Skin of body (tissue), 2 donors: Measurements from ENCODE around the gene QRICH1. TPM values are rescaled to one million over a fixed set of nuclear protein-coding genes. Genes with fewer than 3 reads are reported as not detected.
"Not testable (repeated sequence)": the region's sequence is repeated elsewhere in the genome, so short reads cannot be mapped to it uniquely, and the experiment has no call there.

Source experiments
- DNase-seq: peaks from one replicate; lab custom pipeline; 2025; lab: John Stamatoyannopoulos, UW
- total RNA-seq: library from RNA; depleted of rRNA; stranded (reverse); fragments of >200 nt; gene quantifications from one replicate; pipeline ENCODE4 v1.2.3, GENCODE V29; 2014

Gene QRICH1
- total RNA-seq, 1 donor from 2014 or later, result 66.2 TPM

GRCh38 chr3:49017229-49017970 lies 76.5 kb downstream of the QRICH1 start:
- no peak for DNase-seq

DNA sequence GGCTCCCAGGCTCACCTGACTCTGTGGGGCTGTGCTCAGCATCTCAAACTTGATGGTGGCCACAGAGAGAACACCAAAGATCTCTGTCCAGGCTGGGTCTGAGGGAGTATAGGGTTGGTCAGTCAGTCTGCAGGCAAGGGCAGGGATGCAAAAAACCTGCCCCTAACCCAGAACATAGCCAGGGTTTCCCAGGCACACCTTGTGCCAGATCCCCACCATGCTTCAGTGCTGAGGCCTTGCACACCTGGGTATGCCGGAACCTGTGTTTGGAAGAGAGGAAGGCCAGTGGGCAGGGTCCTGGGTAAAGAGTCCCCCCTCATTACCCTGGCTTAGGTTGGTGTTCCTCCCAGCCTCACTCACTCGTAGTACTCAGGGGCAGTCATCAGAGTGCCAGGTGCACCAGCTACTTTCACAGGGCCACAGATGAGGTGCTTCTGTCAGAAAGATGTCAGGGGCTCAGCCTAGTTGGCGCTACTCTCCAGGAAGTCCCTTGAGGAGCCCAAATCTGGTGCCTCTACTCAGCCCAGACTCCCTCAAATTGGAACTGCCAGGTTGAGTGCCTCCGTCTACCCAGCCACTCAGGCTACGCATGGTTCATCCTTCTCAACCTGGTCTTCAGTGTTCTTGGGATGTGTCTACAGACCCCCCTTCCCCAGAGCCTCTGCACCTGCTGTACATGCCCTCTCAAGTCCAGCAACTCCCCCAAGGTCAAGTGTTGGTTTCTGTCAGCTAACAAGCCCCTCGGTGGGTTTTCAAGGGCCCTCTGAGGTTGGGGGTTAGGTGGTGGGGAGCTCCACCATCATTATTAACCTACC lies 77.2 kb downstream of the QRICH1 start:
- no peak for DNase-seq

- no peak for DNase-seq
These were observed 78.1 kb downstream of the QRICH1 start for GRCh38 chr3:49015765-49016164.

DNA sequence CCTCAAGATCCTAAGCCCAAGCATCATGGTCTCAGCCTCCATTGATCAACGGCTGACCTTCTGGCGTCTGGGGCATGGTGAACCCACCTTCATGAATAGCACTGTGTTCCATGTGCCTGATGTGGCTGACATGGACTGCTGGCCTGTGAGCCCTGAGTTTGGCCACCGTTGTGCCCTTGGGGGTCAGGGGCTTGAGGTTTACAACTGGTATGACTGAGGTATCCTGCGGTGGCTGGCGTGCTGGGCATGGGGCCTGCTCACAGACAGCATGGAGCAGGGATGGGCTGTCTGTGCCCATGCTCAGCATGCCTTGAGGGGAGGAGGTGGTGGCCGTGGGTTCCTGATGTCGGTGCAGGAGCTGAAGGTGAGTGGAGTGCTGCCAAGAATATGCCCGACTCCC lies 78.8 kb downstream of the QRICH1 start:
- no peak for DNase-seq

- no peak for DNase-seq
These were observed 79.9 kb downstream of the QRICH1 start for GRCh38 chr3:49013738-49014660.

- DNase-seq, result no peak
These were observed 80.6 kb downstream of the QRICH1 start for GRCh38 chr3:49013113-49013737.

DNA sequence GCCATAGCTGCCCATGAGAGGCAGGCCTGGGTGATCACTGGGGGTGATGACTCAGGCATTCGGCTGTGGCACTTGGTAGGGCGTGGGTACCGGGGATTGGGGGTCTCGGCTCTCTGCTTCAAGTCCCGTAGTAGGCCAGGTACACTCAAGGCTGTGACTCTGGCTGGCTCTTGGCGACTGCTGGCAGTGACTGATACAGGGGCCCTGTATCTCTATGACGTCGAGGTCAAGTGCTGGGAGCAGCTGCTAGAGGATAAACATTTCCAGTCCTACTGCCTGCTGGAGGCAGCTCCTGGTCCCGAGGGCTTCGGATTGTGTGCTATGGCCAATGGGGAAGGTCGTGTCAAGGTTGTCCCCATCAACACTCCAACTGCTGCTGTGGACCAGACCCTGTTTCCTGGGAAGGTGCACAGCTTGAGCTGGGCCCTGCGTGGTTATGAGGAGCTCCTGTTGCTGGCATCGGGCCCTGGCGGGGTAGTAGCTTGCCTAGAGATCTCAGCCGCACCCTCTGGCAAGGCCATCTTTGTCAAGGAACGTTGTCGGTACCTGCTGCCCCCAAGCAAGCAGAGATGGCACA lies 81.3 kb downstream of the QRICH1 start:
- DNase-seq, result no peak

DNA sequence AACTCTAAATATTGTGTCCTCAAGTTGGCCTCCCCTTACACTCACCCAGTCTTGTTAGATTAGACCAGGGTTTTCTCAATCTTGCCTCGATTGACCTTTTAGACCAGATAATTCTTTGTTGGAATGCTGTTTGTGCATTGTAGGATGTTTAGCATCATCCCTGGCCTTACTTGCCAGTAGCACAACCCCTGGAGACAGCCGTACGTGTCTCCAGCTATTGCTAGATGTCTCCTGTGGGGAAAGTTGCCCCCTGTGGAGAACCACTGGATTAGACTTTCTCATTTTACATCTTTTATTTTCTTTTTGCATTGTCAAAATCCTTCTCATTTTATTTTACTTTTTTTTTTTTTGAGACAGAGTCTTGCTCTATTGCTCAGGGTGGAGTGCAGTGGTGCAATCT lies 84.5 kb downstream of the QRICH1 start:
- DNase-seq, result no peak

- DNase-seq, result not testable (repeated sequence)
These were observed 85.2 kb downstream of the QRICH1 start for GRCh38 chr3:49008627-49009026.

DNA sequence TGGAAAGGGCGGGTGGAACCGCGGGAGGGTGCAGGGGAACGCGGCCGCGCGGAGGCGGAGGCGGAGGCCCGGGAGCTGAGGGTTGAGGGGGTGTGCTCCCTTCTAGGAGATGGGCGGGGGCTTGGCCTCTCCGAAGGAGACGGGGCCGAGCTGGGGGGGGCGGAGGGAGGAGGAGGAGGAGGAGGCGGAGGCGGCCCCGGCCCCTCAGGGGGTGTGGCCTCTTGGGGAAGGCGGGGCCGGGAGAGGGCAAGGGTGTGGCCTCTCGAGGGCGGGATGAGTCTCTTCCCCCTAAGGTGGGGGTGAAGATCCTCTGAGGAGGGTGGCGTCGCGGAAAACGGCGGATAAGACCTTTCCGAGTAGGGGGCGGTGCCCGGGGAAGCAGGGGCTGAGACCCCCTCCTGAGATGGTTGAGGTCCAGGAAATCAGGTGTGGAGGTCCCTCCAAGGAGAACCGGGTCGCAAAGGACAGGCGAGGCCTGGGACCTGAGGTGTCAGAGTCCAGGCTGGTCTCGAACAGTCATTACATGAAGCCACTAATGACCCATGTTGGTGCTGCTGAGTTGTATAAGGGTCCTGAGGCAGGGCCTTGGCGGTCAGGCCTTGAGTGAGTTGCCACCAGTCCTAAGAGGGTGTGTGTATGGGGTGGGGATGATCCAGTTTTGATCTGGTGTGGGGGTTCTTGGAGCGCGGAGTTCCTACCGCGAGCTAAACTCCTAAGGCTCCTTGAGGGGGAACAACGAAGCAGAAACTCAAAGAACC lies 85.9 kb downstream of the QRICH1 start:
- peak; percentile 81 for DNase-seq

GRCh38 chr3:49007068-49007770 lies 86.7 kb downstream of the QRICH1 start, which contains the start of gene WDR6:
Gene WDR6 (plus strand): TSS chr3:49007391. CDS start chr3:49007432, 41 bp downstream.
- peak; percentile 90 for DNase-seq

- peak; percentile 33 for DNase-seq
These were observed 87.3 kb downstream of the QRICH1 start for GRCh38 chr3:49006408-49007067.

- no peak for DNase-seq
These were observed 87.9 kb downstream of the QRICH1 start for GRCh38 chr3:49005998-49006397.

GRCh38 chr3:49005303-49005680 lies 88.6 kb downstream of the QRICH1 start:
- no peak for DNase-seq

DNA sequence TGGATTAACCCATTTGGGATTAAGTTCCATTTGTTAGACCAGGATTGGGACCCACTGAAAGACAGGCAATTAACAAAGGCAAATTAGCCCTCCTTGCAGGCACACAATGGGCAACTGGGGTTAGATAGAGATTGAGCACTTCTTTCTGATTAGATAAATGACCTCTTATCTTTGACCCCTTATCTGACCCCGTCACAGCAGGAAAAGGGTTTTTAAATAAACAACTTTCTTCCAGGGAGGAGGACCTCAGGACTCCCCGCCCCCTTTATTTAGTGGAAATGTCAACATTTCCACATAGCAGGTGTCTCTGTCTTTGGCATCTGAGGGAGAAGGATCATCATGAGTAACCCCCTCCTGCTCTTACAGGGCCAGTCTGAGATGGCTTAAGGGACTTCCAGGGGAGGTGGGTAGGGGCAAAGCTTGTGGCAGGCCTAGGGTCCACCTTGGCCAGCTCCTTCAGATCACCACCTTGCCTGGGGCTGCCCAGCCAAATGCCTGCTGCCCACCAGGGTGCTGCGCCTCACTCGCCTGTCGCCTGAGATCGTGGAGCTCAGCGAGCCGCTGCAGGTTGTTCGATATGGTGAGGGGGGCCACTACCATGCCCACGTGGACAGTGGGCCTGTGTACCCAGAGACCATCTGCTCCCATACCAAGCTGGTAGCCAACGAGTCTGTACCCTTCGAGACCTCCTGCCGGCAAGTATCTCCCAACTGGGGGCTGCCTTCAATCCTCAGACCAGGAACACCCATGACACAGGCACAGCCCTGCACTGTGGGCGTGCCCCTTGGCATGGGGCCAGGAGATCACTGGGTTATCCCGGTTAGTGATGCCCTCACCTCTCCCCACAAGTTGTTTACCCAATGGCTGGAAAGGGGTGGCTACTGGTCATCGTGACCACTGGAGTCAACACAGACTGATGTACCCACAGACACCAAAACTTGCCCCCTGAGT lies 89.2 kb downstream of the QRICH1 start:
- DNase-seq, result no peak

DNA sequence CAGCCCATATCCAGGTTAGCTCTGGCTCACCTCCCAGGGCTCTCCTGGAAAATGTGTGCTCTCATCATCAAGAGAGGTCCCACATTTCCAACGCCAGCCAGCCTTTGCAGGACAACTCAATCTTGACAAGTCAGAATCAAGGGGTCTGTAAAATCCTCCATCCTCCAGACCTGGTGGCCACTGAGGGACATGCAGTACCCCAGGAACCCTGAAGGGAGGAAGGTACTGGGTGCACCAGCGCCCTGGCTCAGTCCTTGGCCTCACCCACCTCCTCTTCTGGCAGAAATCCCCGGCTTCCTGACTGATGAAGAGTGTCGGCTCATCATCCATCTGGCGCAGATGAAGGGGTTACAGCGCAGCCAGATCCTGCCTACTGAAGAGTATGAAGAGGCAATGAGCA lies 92.7 kb downstream of the QRICH1 start:
- DNase-seq, result no peak

DNA sequence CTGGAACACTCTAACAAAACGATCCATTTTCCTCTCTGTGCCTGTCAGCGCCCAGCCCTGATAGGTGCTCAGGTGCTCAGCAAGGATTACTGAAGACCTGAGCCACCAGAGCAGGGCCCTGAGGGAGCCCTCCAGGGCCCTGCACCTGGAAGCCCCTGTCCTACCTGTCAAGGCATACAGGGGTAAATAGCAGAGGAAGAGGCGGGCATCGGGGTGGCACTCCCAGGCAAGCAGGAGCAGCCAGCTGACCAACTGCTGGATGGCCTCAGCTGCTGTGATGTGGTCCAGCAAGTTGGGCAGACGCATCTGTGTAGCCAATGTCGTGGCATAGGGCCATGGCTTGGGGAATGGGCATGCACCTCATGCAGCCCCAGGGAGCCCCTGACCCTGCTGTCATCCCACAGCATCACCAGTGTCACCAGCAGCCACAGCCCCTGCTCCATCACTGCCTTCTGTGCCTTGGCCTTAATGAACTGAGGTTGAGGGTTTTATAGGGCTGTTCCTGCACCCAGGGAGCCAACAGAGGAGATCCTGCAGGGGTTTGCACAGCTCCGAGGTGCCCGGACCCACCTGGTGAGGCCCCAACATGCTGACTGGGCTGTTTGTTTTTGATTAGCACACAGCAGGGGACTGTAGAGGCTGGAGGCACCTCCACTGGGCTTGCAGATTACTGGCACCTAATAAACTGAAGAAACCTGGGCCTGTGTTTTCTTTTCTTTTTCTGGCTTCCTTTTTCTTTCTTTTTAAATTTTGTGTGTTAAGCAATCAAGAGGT lies 94.6 kb downstream of the QRICH1 start:
- no peak for DNase-seq
